ENCODE measurements around the gene PCDH15. TPM values are rescaled to one million over a fixed set of nuclear protein-coding genes. Genes with fewer than 3 reads are reported as not detected.

The PCDH15 gene
- total RNA-seq, 1 experiment from 2014 or later, result not detected

- no peak overlapping the region for H3K4me3 ChIP-seq (ENCODE audit: low read depth, low read length, poor library complexity, severe bottlenecking)
- intact Hi-C loops (cut with micrococcal nuclease; ENCODE audit: unreplicated experiment), result no loop called here
- no peak for DNase-seq (ENCODE audit: low spot score)
- ChIA-PET CTCF (no interaction called here), POLR2A (ENCODE audit: low non-redundant PET) (no interaction called here)
- H3K9me3 ChIP-seq (ENCODE audit: low read depth, low read length, poor library complexity, severe bottlenecking), result peaks cover 16% of the 10 kb centered on the region
- H3K27me3 ChIP-seq (replicated peaks; ENCODE audit: insufficient read depth, low read depth, low read length, poor library complexity), result no peaks in the 10 kb centered on the region
- no peak for TF ChIP-seq EZH2 (IDR thresholded peaks at IDR 0.05; ENCODE audit: borderline replicate concordance, low read depth, low read length, poor library complexity, severe bottlenecking)
- TF ChIP-seq CTCF (conservative IDR thresholded peaks at IDR 0.05; ENCODE audit: low read depth, low read length), result no peak
- H3K4me1 ChIP-seq (ENCODE audit: insufficient read depth, low read length, poor library complexity, severe bottlenecking), result no peaks in the 10 kb centered on the region
- no TSS peak for BruUV-seq (replicated peaks)
- H3K27ac ChIP-seq (ENCODE audit: low read depth, low read length, poor library complexity, severe bottlenecking), result no peak overlapping the region
- no peaks in the 10 kb centered on the region for H3K36me3 ChIP-seq (ENCODE audit: insufficient read depth, low read length, poor library complexity, severe bottlenecking)
Observed at GRCh38 chr10:53903756-53904155, 897.3 kb downstream of the PCDH15 start.

- DNase-seq (ENCODE audit: low spot score), result no peak
- no peaks in the 10 kb centered on the region for H3K27me3 ChIP-seq (replicated peaks; ENCODE audit: insufficient read depth, low read depth, low read length, poor library complexity)
- H3K4me3 ChIP-seq (ENCODE audit: low read depth, low read length, poor library complexity, severe bottlenecking), result no peak overlapping the region
- no peaks in the 10 kb centered on the region for H3K36me3 ChIP-seq (ENCODE audit: insufficient read depth, low read length, poor library complexity, severe bottlenecking)
- no TSS peak for BruUV-seq (replicated peaks)
- no peaks in the 10 kb centered on the region for H3K4me1 ChIP-seq (ENCODE audit: insufficient read depth, low read length, poor library complexity, severe bottlenecking)
- H3K9me3 ChIP-seq (ENCODE audit: low read depth, low read length, poor library complexity, severe bottlenecking), result peaks cover 9% of the 10 kb centered on the region
- H3K27ac ChIP-seq (ENCODE audit: low read depth, low read length, poor library complexity, severe bottlenecking), result no peak overlapping the region
- ChIA-PET POLR2A (ENCODE audit: low non-redundant PET) (no interaction called here), CTCF (no interaction called here)
- intact Hi-C loops (cut with micrococcal nuclease; ENCODE audit: unreplicated experiment), result no loop called here
- TF ChIP-seq EZH2 (IDR thresholded peaks at IDR 0.05; ENCODE audit: borderline replicate concordance, low read depth, low read length, poor library complexity, severe bottlenecking) (no peak), CTCF (conservative IDR thresholded peaks at IDR 0.05; ENCODE audit: low read depth, low read length) (no peak)
Observed at GRCh38 chr10:53899463-53900160, 901.4 kb downstream of the PCDH15 start.

- BruUV-seq (replicated peaks), result no TSS peak
- TF ChIP-seq CTCF (conservative IDR thresholded peaks at IDR 0.05; ENCODE audit: low read depth, low read length), result no peak
- POLR2A ChIA-PET (ENCODE audit: low non-redundant PET), result no interaction called here
- CTCF ChIA-PET, result no interaction called here
- H3K27me3 ChIP-seq (replicated peaks; ENCODE audit: insufficient read depth, low read depth, low read length, poor library complexity), result no peaks in the 10 kb centered on the region
- no peak overlapping the region for H3K27ac ChIP-seq (ENCODE audit: low read depth, low read length, poor library complexity, severe bottlenecking)
- intact Hi-C loops (cut with micrococcal nuclease; ENCODE audit: unreplicated experiment), result no loop called here
- H3K4me1 ChIP-seq (ENCODE audit: insufficient read depth, low read length, poor library complexity, severe bottlenecking), result no peaks in the 10 kb centered on the region
- no peaks in the 10 kb centered on the region for H3K36me3 ChIP-seq (ENCODE audit: insufficient read depth, low read length, poor library complexity, severe bottlenecking)
- no peak overlapping the region for H3K4me3 ChIP-seq (ENCODE audit: low read depth, low read length, poor library complexity, severe bottlenecking)
- peaks cover 9% of the 10 kb centered on the region for H3K9me3 ChIP-seq (ENCODE audit: low read depth, low read length, poor library complexity, severe bottlenecking)
- no peak for DNase-seq (ENCODE audit: low spot score)
Observed at GRCh38 chr10:53898532-53898931, 902.5 kb downstream of the PCDH15 start.

All from A673 (cell line).